Gastroesophageal sphincter (tissue), 3 donors: ENCODE measurements around the gene GFOD2.
A peak's percentile ranks its signal among the peaks of the same experiment; 100 is the strongest.

Experiments
- CTCF ChIP-seq, 4 experiments: fragments of 200-600 bp in 2 of 4; fragments of 450-650 bp in 2 of 4; sonication (generic) in 1 of 4; IDR thresholded peaks; one replicate each; pipeline ENCODE4 v1.5.1; 2017 to 2019; ENCODE audit warnings: antibody characterized with exemption in 4 of 4, mild to moderate bottlenecking in 2 of 4, moderate library complexity in 2 of 4
- POLR2A ChIP-seq, 2 donors: fragments of 450-650 bp; IDR thresholded peaks; one replicate each; pipeline ENCODE4 v1.6.1; 2017; ENCODE audit warnings: antibody characterized with exemption in 2 of 2, mild to moderate bottlenecking in 2 of 2, moderate library complexity in 1 of 2
- POLR2AphosphoS5 ChIP-seq: sonication (generic); formaldehyde crosslinking; IDR thresholded peaks from one replicate; pipeline ENCODE4 v1.6.1; 2017; ENCODE audit warnings: antibody characterized with exemption

- TF ChIP-seq CTCF (IDR thresholded peaks at IDR 0.05) (peak in 1 of 4 experiments; percentile 25), POLR2A (IDR thresholded peaks at IDR 0.05) (no peak), POLR2AphosphoS5 (no peak)
Measured at GRCh38 chr16:67668495-67669157, 50.5 kb downstream of the GFOD2 start.
